MM.1S (cell line): ENCODE results near the gene MYO5C.

Experiments used
- DNase-seq: peaks from one replicate; pipeline ENCODE4 v3.0.0-alpha.2; 2015
- H2AFZ ChIP-seq: fragments of 300-600 bp; sonication (generic); 2 replicates; pipeline ENCODE4 v1.6.0; 2016; ENCODE audit warnings: antibody characterized with exemption, low read length
- H3F3A ChIP-seq: fragments of 300-600 bp; sonication (generic); 2 replicates; pipeline ENCODE4 v1.6.1; 2016; ENCODE audit warnings: mild to moderate bottlenecking, antibody characterized with exemption, low read length, moderate library complexity, mixed read lengths; ENCODE audit not compliant: insufficient read depth
- H3K27ac ChIP-seq: fragments of 300-600 bp; sonication (generic); 2 replicates; pipeline ENCODE4 v1.5.1; 2016; ENCODE audit warnings: mild to moderate bottlenecking, low read length
- H3K27me3 ChIP-seq: fragments of 300-600 bp; sonication (generic); replicated peaks from 2 replicates; pipeline ENCODE4 v1.6.0; 2016; ENCODE audit warnings: low read length; ENCODE audit not compliant: insufficient read depth
- H3K36me3 ChIP-seq: fragments of 300-600 bp; sonication (generic); replicated peaks from 2 replicates; pipeline ENCODE4 v1.6.1; 2016; ENCODE audit warnings: mild to moderate bottlenecking, low read length, mixed read lengths; ENCODE audit not compliant: insufficient read depth
- H3K4me1 ChIP-seq: fragments of 300-600 bp; sonication (generic); 2 replicates; pipeline ENCODE4 v1.6.1; 2016; ENCODE audit warnings: low read length, mixed read lengths
- H3K4me2 ChIP-seq: fragments of 300-600 bp; sonication (generic); 2 replicates; pipeline ENCODE4 v1.6.0; 2016; ENCODE audit warnings: low read depth, low read length
- H3K4me3 ChIP-seq: fragments of 300-600 bp; sonication (generic); 2 replicates; pipeline ENCODE4 v1.5.1; 2016; ENCODE audit warnings: low read length, mixed read lengths
- H3K79me2 ChIP-seq: fragments of 300-600 bp; sonication (generic); 2 replicates; pipeline ENCODE4 v1.6.1; 2016; ENCODE audit warnings: mixed run types, low read length, mixed read lengths
- H3K9ac ChIP-seq: fragments of 300-600 bp; sonication (generic); 2 replicates; pipeline ENCODE4 v1.6.1; 2016; ENCODE audit warnings: low read length, mixed read lengths
- H3K9me2 ChIP-seq: fragments of 300-600 bp; sonication (generic); replicated peaks from 2 replicates; pipeline ENCODE4 v1.6.1; 2016; ENCODE audit warnings: mild to moderate bottlenecking, low read length, mixed read lengths; ENCODE audit not compliant: insufficient read depth
- H3K9me3 ChIP-seq: fragments of 300-600 bp; sonication (generic); replicated peaks from 2 replicates; pipeline ENCODE4 v1.6.1; 2016; ENCODE audit warnings: mild to moderate bottlenecking, low read length, mixed read lengths; ENCODE audit not compliant: insufficient read depth
- H4K20me1 ChIP-seq: fragments of 300-600 bp; sonication (generic); 2 replicates; pipeline ENCODE4 v1.6.1; 2016; ENCODE audit warnings: mild to moderate bottlenecking, low read length, moderate library complexity, mixed read lengths; ENCODE audit not compliant: insufficient read depth
- CTCF ChIP-seq: fragments of 300-600 bp; sonication (generic); IDR thresholded peaks from 2 replicates; pipeline ENCODE4 v1.5.1; 2016; ENCODE audit warnings: antibody characterized with exemption, low read length, mixed read lengths
- EZH2 ChIP-seq: fragments of 300-600 bp; sonication (generic); optimal IDR thresholded peaks from 2 replicates; pipeline ENCODE3; 2017; ENCODE audit warnings: low read depth, mild to moderate bottlenecking, antibody characterized with exemption, low read length, mixed read lengths
- EZH2phosphoT487 ChIP-seq: fragments of 300-600 bp; sonication (generic); IDR thresholded peaks from 2 replicates; pipeline ENCODE4 v1.6.1; 2018; ENCODE audit warnings: antibody characterized with exemption, low read length

MYO5C gene

GRCh38 chr15:52289629-52290081 is 5.9 kb downstream of the MYO5C start:
- Histone ChIP-seq H3K9me2 (no peaks in the 10 kb centered on the region), H3K4me2 (peak overlapping the region; percentile 5; the same call in 1 of the 2 replicates), H4K20me1 (no peaks in the 10 kb centered on the region), H3K9me3 (no peaks in the 10 kb centered on the region), H2AFZ (no peak overlapping the region), H3K79me2 (peaks cover 41% of the 10 kb centered on the region), H3F3A (peaks cover 25% of the 10 kb centered on the region), H3K4me1 (peaks cover 43% of the 10 kb centered on the region), H3K27me3 (no peaks in the 10 kb centered on the region), H3K9ac (no peak overlapping the region), H3K4me3 (no peak overlapping the region), H3K36me3 (no peaks in the 10 kb centered on the region), H3K27ac (peak overlapping the region; percentile 23; the same call in 1 of the 2 replicates)
- DNase-seq = no peak
- TF ChIP-seq CTCF (no peak), EZH2phosphoT487 (no peak), EZH2 (no peak)

- H3K9me2 ChIP-seq = no peaks in the 10 kb centered on the region
- H3K9me3 ChIP-seq = no peaks in the 10 kb centered on the region
- H3K4me3 ChIP-seq = no peak overlapping the region
- H3K36me3 ChIP-seq = no peaks in the 10 kb centered on the region
- no peaks in the 10 kb centered on the region for H3K27me3 ChIP-seq
- H3K4me2 ChIP-seq = no peak overlapping the region
- TF ChIP-seq CTCF (no peak), EZH2phosphoT487 (no peak), EZH2 (no peak)
- H4K20me1 ChIP-seq = no peaks in the 10 kb centered on the region
- H3K9ac ChIP-seq = no peak overlapping the region
- DNase-seq = no peak
- H3K79me2 ChIP-seq = peaks cover 41% of the 10 kb centered on the region
- H3F3A ChIP-seq = peaks cover 18% of the 10 kb centered on the region
- no peak overlapping the region for H3K27ac ChIP-seq
- no peak overlapping the region for H2AFZ ChIP-seq
- peaks cover 42% of the 10 kb centered on the region for H3K4me1 ChIP-seq
Measured at GRCh38 chr15:52288986-52289385, 6.6 kb downstream of the MYO5C start.

- Histone ChIP-seq H4K20me1 (no peaks in the 10 kb centered on the region), H3K27ac (no peak overlapping the region), H3K9ac (no peak overlapping the region), H3K4me1 (peaks cover 35% of the 10 kb centered on the region), H3F3A (peaks cover 12% of the 10 kb centered on the region; the same call in 1 of the 2 replicates), H3K9me3 (no peaks in the 10 kb centered on the region), H3K4me3 (no peak overlapping the region), H2AFZ (no peak overlapping the region), H3K9me2 (no peaks in the 10 kb centered on the region), H3K79me2 (peaks cover 36% of the 10 kb centered on the region), H3K36me3 (no peaks in the 10 kb centered on the region), H3K4me2 (no peak overlapping the region), H3K27me3 (no peaks in the 10 kb centered on the region)
- DNase-seq = no peak
- no peak for TF ChIP-seq EZH2phosphoT487
- no peak for TF ChIP-seq CTCF
- no peak for TF ChIP-seq EZH2
Measured at GRCh38 chr15:52288051-52288942, 7.3 kb downstream of the MYO5C start.
